ENCODE data around the gene RASAL2. TPM values are rescaled to one million over a fixed set of nuclear protein-coding genes. Genes with fewer than 3 reads are reported as not detected.

The RASAL2 gene
- total RNA-seq, 1 donor from 2014 or later: 18.3 TPM

- peaks cover 17% of the 10 kb centered on the region for H3K9me3 ChIP-seq (ENCODE audit: low read depth)
- H3K36me3 Mint-ChIP-seq: peaks cover 17% of the 10 kb centered on the region
- no peak overlapping the region for H3K27ac ChIP-seq
- no peaks in the 10 kb centered on the region for H4K20me1 ChIP-seq (ENCODE audit: low read depth)
- H3K27me3 ChIP-seq: no peaks in the 10 kb centered on the region
- H3K4me1 ChIP-seq: no peaks in the 10 kb centered on the region
- H3K4me3 ChIP-seq: no peak overlapping the region
- H3K9me3 Mint-ChIP-seq: peaks cover 35% of the 10 kb centered on the region
- H3K27ac Mint-ChIP-seq: no peak overlapping the region
- no peak overlapping the region for H3K4me3 Mint-ChIP-seq
- no peak overlapping the region for H2AFZ ChIP-seq (replicated peaks)
- H3K4me2 ChIP-seq: no peak overlapping the region
- TF ChIP-seq EZH2phosphoT487 (IDR thresholded peaks at IDR 0.05) (no peak), CTCF (IDR thresholded peaks at IDR 0.05) (no peak), EZH2 (IDR thresholded peaks at IDR 0.05) (no peak)
- no peak overlapping the region for H3K9ac ChIP-seq
- peaks cover 10% of the 10 kb centered on the region for H3K36me3 ChIP-seq
- H3K79me2 ChIP-seq (ENCODE audit: low read depth): peaks cover 9% of the 10 kb centered on the region
- H3K4me1 Mint-ChIP-seq: no peaks in the 10 kb centered on the region
- H3K27me3 Mint-ChIP-seq (ENCODE audit: insufficient read depth, low read depth): no peaks in the 10 kb centered on the region
- no peak for DNase-seq (ENCODE audit: low spot score)
- H3F3A ChIP-seq (ENCODE audit: low read depth): no peaks in the 10 kb centered on the region
These were observed 116.0 kb downstream of the RASAL2 start for GRCh38 chr1:178209935-178210334.

GRCh38 chr1:178218550-178218949, 124.6 kb downstream of the RASAL2 start:
- H3K4me1 ChIP-seq: no peaks in the 10 kb centered on the region
- H3K36me3 ChIP-seq: no peaks in the 10 kb centered on the region
- Mint-ChIP-seq H3K27me3 (ENCODE audit: insufficient read depth, low read depth) (no peaks in the 10 kb centered on the region), H3K9me3 (peaks cover 2% of the 10 kb centered on the region), H3K36me3 (peaks cover 7% of the 10 kb centered on the region), H3K4me3 (no peak overlapping the region), H3K27ac (no peak overlapping the region), H3K4me1 (no peaks in the 10 kb centered on the region)
- H3F3A ChIP-seq (ENCODE audit: low read depth): no peaks in the 10 kb centered on the region
- TF ChIP-seq EZH2 (IDR thresholded peaks at IDR 0.05) (no peak), EZH2phosphoT487 (IDR thresholded peaks at IDR 0.05) (no peak), CTCF (IDR thresholded peaks at IDR 0.05) (no peak)
- no peak overlapping the region for H2AFZ ChIP-seq (replicated peaks)
- no peak overlapping the region for H3K27ac ChIP-seq
- no peak overlapping the region for H3K9ac ChIP-seq
- no peak for DNase-seq (ENCODE audit: low spot score)
- H3K9me3 ChIP-seq (ENCODE audit: low read depth): no peaks in the 10 kb centered on the region
- no peaks in the 10 kb centered on the region for H3K79me2 ChIP-seq (ENCODE audit: low read depth)
- H3K4me2 ChIP-seq: no peak overlapping the region
- no peak overlapping the region for H3K4me3 ChIP-seq
- no peaks in the 10 kb centered on the region for H4K20me1 ChIP-seq (ENCODE audit: low read depth)
- no peaks in the 10 kb centered on the region for H3K27me3 ChIP-seq

GRCh38 chr1:178220094-178220493, 126.2 kb downstream of the RASAL2 start:
- no peak overlapping the region for H3K27ac Mint-ChIP-seq
- no peak overlapping the region for H3K4me3 ChIP-seq
- peaks cover 7% of the 10 kb centered on the region for H3K36me3 Mint-ChIP-seq
- no peaks in the 10 kb centered on the region for H4K20me1 ChIP-seq (ENCODE audit: low read depth)
- H3F3A ChIP-seq (ENCODE audit: low read depth): no peaks in the 10 kb centered on the region
- H3K79me2 ChIP-seq (ENCODE audit: low read depth): no peaks in the 10 kb centered on the region
- H3K27me3 ChIP-seq: no peaks in the 10 kb centered on the region
- no peaks in the 10 kb centered on the region for H3K4me1 ChIP-seq
- H3K4me2 ChIP-seq: no peak overlapping the region
- H3K36me3 ChIP-seq: no peaks in the 10 kb centered on the region
- no peak for DNase-seq (ENCODE audit: low spot score)
- H3K4me1 Mint-ChIP-seq: no peaks in the 10 kb centered on the region
- peaks cover 2% of the 10 kb centered on the region for H3K9me3 Mint-ChIP-seq
- no peak overlapping the region for H3K9ac ChIP-seq
- no peak overlapping the region for H3K4me3 Mint-ChIP-seq
- no peaks in the 10 kb centered on the region for H3K27me3 Mint-ChIP-seq (ENCODE audit: insufficient read depth, low read depth)
- TF ChIP-seq EZH2phosphoT487 (IDR thresholded peaks at IDR 0.05) (no peak), EZH2 (IDR thresholded peaks at IDR 0.05) (no peak), CTCF (IDR thresholded peaks at IDR 0.05) (no peak)
- no peak overlapping the region for H3K27ac ChIP-seq
- H2AFZ ChIP-seq (replicated peaks): no peak overlapping the region
- no peaks in the 10 kb centered on the region for H3K9me3 ChIP-seq (ENCODE audit: low read depth)

Data from neural progenitor cell (in vitro differentiated cells).